IMR-90 (cell line): Measurements from ENCODE around the gene PCCA. TPM values are rescaled to one million over a fixed set of nuclear protein-coding genes. Genes with fewer than 3 reads are reported as not detected.

ENCODE experiments used
- ATAC-seq: fragments of 200-7000 bp; cut with Tn5 transposase; 2 replicates; pipeline ENCODE4 v1.9.1; 2020; ENCODE audit warnings: low read depth, mild to moderate bottlenecking, moderate library complexity
- BruUV-seq: library from RNA; stranded (reverse); fragments of 400-500 nt; replicated peaks from 2 replicates; lab custom pipeline; 2021; lab: Mats Ljungman, UMichigan
- CTCF ChIA-PET: fragments of 300-600 bp; formaldehyde crosslinking; extraction: SDS; loops from one replicate; lab custom pipeline; 2021; ENCODE audit warnings: antibody characterized with exemption; lab: Yijun Ruan, JAX
- POLR2A ChIA-PET: fragments of 300-600 bp; sonication (Branson Sonifier 250); formaldehyde crosslinking; loops from one replicate; lab custom pipeline; 2022; ENCODE audit warnings: antibody characterized with exemption; ENCODE audit not compliant: unreplicated experiment; lab: Charles Lee
- DNase-seq: peaks from one replicate; pipeline ENCODE4 v3.0.0; 2013
- H2AFZ ChIP-seq: replicated peaks from 2 replicates; pipeline ENCODE3; 2013; ENCODE audit warnings: low read length, mild to moderate bottlenecking; ENCODE audit not compliant: poor library complexity
- H2AK5ac ChIP-seq: 2 replicates; pipeline ENCODE4 v1.6.1; 2013; ENCODE audit warnings: low read depth, low read length, inconsistent platforms
- H2AK9ac ChIP-seq: replicated peaks from 2 replicates; pipeline ENCODE3; 2013; ENCODE audit warnings: mild to moderate bottlenecking, low read depth, low read length, moderate library complexity; ENCODE audit not compliant: poor library complexity
- H2BK120ac ChIP-seq: 2 replicates; pipeline ENCODE4 v1.6.1; 2013; ENCODE audit warnings: low read depth, low read length, inconsistent platforms
- H2BK15ac ChIP-seq: 3 replicates; pipeline ENCODE4 v1.6.1; 2013; ENCODE audit warnings: low read depth, low read length, inconsistent platforms
- H2BK20ac ChIP-seq: 2 replicates; pipeline ENCODE4 v1.6.1; 2013; ENCODE audit warnings: low read depth, mild to moderate bottlenecking, inconsistent platforms, low read length, moderate library complexity
- H2BK5ac ChIP-seq: 2 replicates; pipeline ENCODE4 v1.6.1; 2013; ENCODE audit warnings: mild to moderate bottlenecking, low read depth, low read length, inconsistent platforms; ENCODE audit not compliant: poor library complexity, severe bottlenecking
- H3K14ac ChIP-seq: replicated peaks from 2 replicates; pipeline ENCODE4 v1.6.1; 2013; ENCODE audit warnings: low read depth, low read length, inconsistent platforms
- H3K18ac ChIP-seq: 2 replicates; pipeline ENCODE4 v1.6.1; 2013; ENCODE audit warnings: low read depth, low read length, control low read depth
- H3K23ac ChIP-seq: 2 replicates; pipeline ENCODE4 v1.6.1; 2013; ENCODE audit warnings: low read depth, low read length, inconsistent platforms
- H3K27ac ChIP-seq: 2 replicates; pipeline ENCODE4 v1.5.1; 2013; ENCODE audit warnings: mild to moderate bottlenecking, control low read depth, low read length; ENCODE audit not compliant: insufficient read depth
- H3K27me3 ChIP-seq: 2 replicates; pipeline ENCODE4 v1.6.1; 2013; ENCODE audit warnings: low read length; ENCODE audit not compliant: control insufficient read depth, insufficient read depth
- H3K36me3 ChIP-seq: 2 replicates; pipeline ENCODE4 v1.6.1; 2013; ENCODE audit warnings: low read length, mixed read lengths; ENCODE audit not compliant: control insufficient read depth, insufficient read depth
- H3K4ac ChIP-seq: 2 replicates; pipeline ENCODE4 v1.6.1; 2013; ENCODE audit warnings: low read depth, low read length, inconsistent platforms
- H3K4me1 ChIP-seq: 2 replicates; pipeline ENCODE4 v1.6.1; 2013; ENCODE audit warnings: low read length, mixed read lengths; ENCODE audit not compliant: control insufficient read depth, insufficient read depth
- H3K4me2 ChIP-seq: 2 replicates; pipeline ENCODE4 v1.6.1; 2013; ENCODE audit warnings: low read depth, mild to moderate bottlenecking, control low read depth, low read length, moderate library complexity
- H3K4me3 ChIP-seq: 2 replicates; pipeline ENCODE4 v1.5.1; 2013; ENCODE audit warnings: low read depth, mild to moderate bottlenecking, control low read depth, low read length, moderate library complexity; ENCODE audit not compliant: insufficient read depth
- H3K56ac ChIP-seq: 2 replicates; pipeline ENCODE4 v1.6.1; 2013; ENCODE audit warnings: low read length, inconsistent platforms; ENCODE audit not compliant: insufficient read depth; ENCODE audit errors: extremely low read depth
- H3K79me1 ChIP-seq, 2 experiments: 2 replicates each; pipeline ENCODE4 v1.6.1; 2013; ENCODE audit warnings: low read length in 2 of 2, inconsistent platforms in 1 of 2, low read depth in 1 of 2
- H3K9ac ChIP-seq: 2 replicates; pipeline ENCODE4 v1.6.1; 2013; ENCODE audit warnings: low read depth, low read length, control low read depth
- H3K9me1 ChIP-seq: 2 replicates; pipeline ENCODE4 v1.6.1; 2013; ENCODE audit warnings: low read length, inconsistent platforms; ENCODE audit not compliant: insufficient read depth
- H3K9me3 ChIP-seq: 2 replicates; pipeline ENCODE4 v1.6.1; 2013; ENCODE audit warnings: low read length; ENCODE audit not compliant: control insufficient read depth, insufficient read depth
- H4K20me1 ChIP-seq: 2 replicates; pipeline ENCODE4 v1.6.1; 2013; ENCODE audit warnings: low read length, inconsistent platforms; ENCODE audit not compliant: insufficient read depth
- H4K5ac ChIP-seq: 2 replicates; pipeline ENCODE4 v1.6.1; 2013; ENCODE audit warnings: mild to moderate bottlenecking, low read depth, low read length, control low read depth
- H4K8ac ChIP-seq, 2 experiments: 2 replicates each; pipeline ENCODE4 v1.6.1; 2013; ENCODE audit warnings: low read depth in 2 of 2, low read length in 2 of 2, control low read depth in 1 of 2, inconsistent platforms in 1 of 2
- H4K91ac ChIP-seq: 2 replicates; pipeline ENCODE4 v1.6.1; 2013; ENCODE audit warnings: low read depth, low read length, inconsistent platforms; ENCODE audit not compliant: insufficient read depth
- BHLHE40 ChIP-seq: fragments of 150-350 bp; IDR thresholded peaks from 2 replicates; pipeline ENCODE4 v1.6.1; 2016; ENCODE audit warnings: mild to moderate bottlenecking, low read depth, low read length
- CEBPB ChIP-seq: IDR thresholded peaks from 2 replicates; pipeline ENCODE4 v1.6.1; 2012; ENCODE audit warnings: low read depth, low read length, improper control_type of control experiment
- CHD1 ChIP-seq: IDR thresholded peaks from 2 replicates; pipeline ENCODE4 v1.6.1; 2012; ENCODE audit warnings: low read depth, low read length, improper control_type of control experiment
- CTCF ChIP-seq: conservative IDR thresholded peaks from 2 replicates; pipeline ENCODE4 v1.5.1; 2012; ENCODE audit warnings: mild to moderate bottlenecking, low read depth, low read length, improper control_type of control experiment
- ELK1 ChIP-seq: fragments of 150-350 bp; IDR thresholded peaks from 2 replicates; pipeline ENCODE4 v1.6.1; 2016; ENCODE audit warnings: low read depth, mild to moderate bottlenecking, low read length, moderate library complexity, borderline replicate concordance
- FOS ChIP-seq: fragments of 150-350 bp; IDR thresholded peaks from 2 replicates; pipeline ENCODE4 v1.6.1; 2016; ENCODE audit warnings: low read depth, low read length
- MAFK ChIP-seq: IDR thresholded peaks from 2 replicates; pipeline ENCODE4 v1.6.1; 2012; ENCODE audit warnings: low read depth, low read length, improper control_type of control experiment
- MAZ ChIP-seq: IDR thresholded peaks from 2 replicates; pipeline ENCODE4 v1.6.1; 2012; ENCODE audit warnings: low read depth, mild to moderate bottlenecking, low read length, improper control_type of control experiment, moderate library complexity, borderline replicate concordance
- MXI1 ChIP-seq: IDR thresholded peaks from 2 replicates; pipeline ENCODE4 v1.6.1; 2012; ENCODE audit warnings: low read depth, mild to moderate bottlenecking, low read length, moderate library complexity, borderline replicate concordance
- NFE2L2 ChIP-seq: fragments of 150-350 bp; IDR thresholded peaks from 2 replicates; pipeline ENCODE4 v1.6.1; 2016; ENCODE audit warnings: low read depth, mild to moderate bottlenecking, low read length
- POLR2A ChIP-seq: IDR thresholded peaks from 2 replicates; pipeline ENCODE4 v1.6.1; 2012; ENCODE audit warnings: mild to moderate bottlenecking, low read depth, low read length
- RAD21 ChIP-seq: IDR thresholded peaks from 2 replicates; pipeline ENCODE4 v1.6.1; 2012; ENCODE audit warnings: low read length, improper control_type of control experiment
- RCOR1 ChIP-seq: IDR thresholded peaks from 2 replicates; pipeline ENCODE4 v1.6.1; 2012; ENCODE audit warnings: mild to moderate bottlenecking, low read length, improper control_type of control experiment; ENCODE audit not compliant: insufficient replicate concordance
- RFX5 ChIP-seq: IDR thresholded peaks from 2 replicates; pipeline ENCODE4 v1.8.0; 2012; ENCODE audit warnings: low read depth, mild to moderate bottlenecking, low read length, moderate library complexity
- SMC3 ChIP-seq: fragments of 150-350 bp; IDR thresholded peaks from 2 replicates; pipeline ENCODE4 v1.6.1; 2016; ENCODE audit warnings: low read depth, mild to moderate bottlenecking, antibody characterized with exemption, low read length, moderate library complexity
- USF2 ChIP-seq: fragments of 150-350 bp; IDR thresholded peaks from 2 replicates; pipeline ENCODE4 v1.6.1; 2017; ENCODE audit warnings: mild to moderate bottlenecking, antibody characterized with exemption, low read length, low read depth
- WGBS, 2 experiments: methylation state at CpG; one replicate each; pipeline versions ENCODE4 v1.1.5 to v1.1.7; 2013; ENCODE audit warnings: missing lambda C conversion rate in 2 of 2; ENCODE audit not compliant: insufficient read length in 1 of 2; ENCODE audit errors: extremely low coverage in 2 of 2; 5-methylcytosine and 5-hydroxymethylcytosine counted together
- dilution Hi-C: fragments of 300-500 bp; cut with HindIII; formaldehyde crosslinking; loops from one replicate; pipeline ENCODE4 v1.14.3; 2018; ENCODE audit warnings: low sequenced_read_pairs; ENCODE audit not compliant: unreplicated experiment
- in situ Hi-C: fragments of 300-500 bp; cut with MboI; formaldehyde crosslinking; loops from 3 replicates; pipeline ENCODE4 v1.14.3; 2019; ENCODE audit warnings: low sequenced_read_pairs, inconsistent platforms, mixed read lengths
- intact Hi-C: fragments of 100-400 bp; cut with micrococcal nuclease; formaldehyde crosslinking; loops from 2 replicates; pipeline ENCODE4 v1.10.0; 2022
- polyA plus RNA-seq, 3 experiments: library from polyadenylated mRNA; depleted of rRNA; stranded (reverse); fragments of >200 nt; gene quantifications; 2 replicates each; pipeline ENCODE4 v1.2.3, GENCODE V29; 2012; ENCODE audit warnings: low replicate concordance in 1 of 3
- total RNA-seq: library from RNA; depleted of rRNA; stranded (reverse); fragments of >200 nt; gene quantifications from 2 replicates; pipeline ENCODE4 v1.2.3, GENCODE V29; 2012

Gene PCCA
- total and polyA plus RNA-seq, 2 of the 4 experiments (the other 2 are of a cell fraction) = 7.6 to 24.0 TPM

GRCh38 chr13:100528820-100529219 is 439.9 kb downstream of the PCCA start:
- intact Hi-C loops = no loop called here
- WGBS, 2 experiments = no CpG with 5 or more reads among the region's 11 CpGs
- in situ Hi-C loops = no loop called here

More at GRCh38 chr13:100528820-100529219, 439.9 kb downstream of the PCCA start:
- Histone ChIP-seq H3K14ac (no peak overlapping the region), H4K8ac (no peak overlapping the region), H2AFZ (no peak overlapping the region), H3K27me3 (no peaks in the 10 kb centered on the region), H2AK5ac (no peak overlapping the region), H3K18ac (no peak overlapping the region), H3K23ac (no peak overlapping the region), H3K9ac (no peak overlapping the region), H2BK5ac (no peak overlapping the region), H3K4me2 (no peak overlapping the region), H2BK20ac (no peak overlapping the region), H2BK120ac (no peak overlapping the region), H3K79me1 (no peaks in the 10 kb centered on the region), H2AK9ac (no peak overlapping the region), H3K36me3 (peaks cover 3% of the 10 kb centered on the region), H3K9me1 (no peaks in the 10 kb centered on the region), H4K20me1 (no peaks in the 10 kb centered on the region), H3K4ac (no peak overlapping the region), H3K9me3 (no peaks in the 10 kb centered on the region), H3K4me3 (no peak overlapping the region), H4K5ac (no peak overlapping the region), H2BK15ac (no peak overlapping the region), H3K4me1 (peaks cover 2% of the 10 kb centered on the region), H3K56ac (no peak overlapping the region), H3K27ac (no peak overlapping the region), H4K91ac (no peak overlapping the region)
- DNase-seq (no peak), ATAC-seq (no peak)
- BruUV-seq = no TSS peak
- no peak for TF ChIP-seq CTCF
- no peak for TF ChIP-seq SMC3
- no peak for TF ChIP-seq RAD21
- TF ChIP-seq MAFK = no peak
- TF ChIP-seq RCOR1 = no peak
- no peak for TF ChIP-seq USF2
- no peak for TF ChIP-seq BHLHE40
- TF ChIP-seq MAZ = no peak
- no peak for TF ChIP-seq FOS
- no peak for TF ChIP-seq RFX5
- TF ChIP-seq ELK1 = no peak
- no peak for TF ChIP-seq MXI1
- no peak for TF ChIP-seq CEBPB
- no peak for TF ChIP-seq POLR2A
- TF ChIP-seq CHD1 = no peak
- no peak for TF ChIP-seq NFE2L2
- ChIA-PET CTCF (no interaction called here), POLR2A (no interaction called here)
- dilution Hi-C loops = no loop called here
